NB4 (cell line): ENCODE measurements around the gene CHAD.

Experiments
- DNase-seq: peaks from one replicate; pipeline ENCODE4 v3.0.0; 2010; ENCODE audit warnings: low read depth
- H3K4me3 ChIP-seq: one replicate; pipeline ENCODE4 v1.5.1; 2011; ENCODE audit warnings: mild to moderate bottlenecking, low read depth, low read length, moderate library complexity
- MYC ChIP-seq: IDR thresholded peaks from 2 replicates; pipeline ENCODE4 v1.6.1; 2011; ENCODE audit warnings: low read depth, low read length
- POLR2A ChIP-seq: IDR thresholded peaks from 2 replicates; pipeline ENCODE4 v1.6.1; 2011; ENCODE audit warnings: mild to moderate bottlenecking; ENCODE audit not compliant: insufficient read length; ENCODE audit errors: extremely low read depth
- TF ChIP-seq, protein P1 (sequence below): IDR thresholded peaks from 2 replicates; pipeline ENCODE4 v1.6.1; 2011; ENCODE audit warnings: low read depth, low read length
- TF ChIP-seq, protein P2 (sequence below): IDR thresholded peaks from one replicate; pipeline ENCODE4 v1.5.1; 2012; ENCODE audit warnings: low read depth, low read length

Gene CHAD

DNA sequence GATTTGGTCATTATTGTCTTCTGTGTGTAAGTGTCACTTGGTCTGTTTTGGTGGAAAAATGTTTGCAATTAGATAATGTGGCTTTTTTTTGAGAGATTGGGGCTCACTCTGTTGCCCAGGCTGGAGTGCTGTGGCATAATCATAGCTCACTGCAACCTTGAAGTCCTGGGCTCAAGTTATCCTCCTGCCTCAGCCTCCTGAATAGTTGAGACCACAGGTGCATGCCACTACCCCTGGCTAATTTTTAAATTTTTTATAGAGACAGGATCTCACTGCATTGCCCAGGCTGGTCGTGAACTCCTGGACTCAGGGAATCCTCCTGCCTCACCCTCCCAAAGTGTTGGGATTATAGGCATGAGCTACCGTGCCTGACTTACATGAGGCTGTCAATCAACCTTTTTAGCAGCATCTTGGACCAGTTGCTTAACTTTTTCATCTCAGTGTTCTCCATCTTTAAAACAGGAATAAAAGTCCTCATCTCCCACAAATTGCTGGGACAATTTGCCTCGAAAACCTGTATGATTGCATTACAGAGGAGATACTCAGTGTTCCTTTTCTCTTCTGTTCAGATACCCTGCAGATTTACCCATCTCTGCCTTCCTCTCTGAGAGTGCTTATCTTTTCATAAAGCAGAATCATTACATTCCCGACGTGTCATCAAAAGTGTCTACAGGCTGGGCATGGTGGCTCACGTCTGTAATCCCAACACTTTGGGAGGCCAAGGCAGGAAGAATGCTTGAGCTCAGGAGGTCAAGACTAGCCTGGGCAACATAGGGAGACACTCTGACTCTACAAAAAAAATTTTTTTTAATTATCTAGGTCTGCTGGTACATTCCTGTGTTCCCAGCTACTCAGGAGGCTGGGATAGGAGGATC is 23.6 kb downstream of the CHAD start:
- DNase-seq: no peak
- H3K4me3 ChIP-seq: no peak overlapping the region
- TF ChIP-seq POLR2A (no peak), MYC (no peak)
- TF ChIP-seq, protein P1, sequence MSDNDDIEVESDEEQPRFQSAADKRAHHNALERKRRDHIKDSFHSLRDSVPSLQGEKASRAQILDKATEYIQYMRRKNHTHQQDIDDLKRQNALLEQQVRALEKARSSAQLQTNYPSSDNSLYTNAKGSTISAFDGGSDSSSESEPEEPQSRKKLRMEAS: no peak
- TF ChIP-seq, protein P2, sequence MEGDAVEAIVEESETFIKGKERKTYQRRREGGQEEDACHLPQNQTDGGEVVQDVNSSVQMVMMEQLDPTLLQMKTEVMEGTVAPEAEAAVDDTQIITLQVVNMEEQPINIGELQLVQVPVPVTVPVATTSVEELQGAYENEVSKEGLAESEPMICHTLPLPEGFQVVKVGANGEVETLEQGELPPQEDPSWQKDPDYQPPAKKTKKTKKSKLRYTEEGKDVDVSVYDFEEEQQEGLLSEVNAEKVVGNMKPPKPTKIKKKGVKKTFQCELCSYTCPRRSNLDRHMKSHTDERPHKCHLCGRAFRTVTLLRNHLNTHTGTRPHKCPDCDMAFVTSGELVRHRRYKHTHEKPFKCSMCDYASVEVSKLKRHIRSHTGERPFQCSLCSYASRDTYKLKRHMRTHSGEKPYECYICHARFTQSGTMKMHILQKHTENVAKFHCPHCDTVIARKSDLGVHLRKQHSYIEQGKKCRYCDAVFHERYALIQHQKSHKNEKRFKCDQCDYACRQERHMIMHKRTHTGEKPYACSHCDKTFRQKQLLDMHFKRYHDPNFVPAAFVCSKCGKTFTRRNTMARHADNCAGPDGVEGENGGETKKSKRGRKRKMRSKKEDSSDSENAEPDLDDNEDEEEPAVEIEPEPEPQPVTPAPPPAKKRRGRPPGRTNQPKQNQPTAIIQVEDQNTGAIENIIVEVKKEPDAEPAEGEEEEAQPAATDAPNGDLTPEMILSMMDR: no peak

DNA sequence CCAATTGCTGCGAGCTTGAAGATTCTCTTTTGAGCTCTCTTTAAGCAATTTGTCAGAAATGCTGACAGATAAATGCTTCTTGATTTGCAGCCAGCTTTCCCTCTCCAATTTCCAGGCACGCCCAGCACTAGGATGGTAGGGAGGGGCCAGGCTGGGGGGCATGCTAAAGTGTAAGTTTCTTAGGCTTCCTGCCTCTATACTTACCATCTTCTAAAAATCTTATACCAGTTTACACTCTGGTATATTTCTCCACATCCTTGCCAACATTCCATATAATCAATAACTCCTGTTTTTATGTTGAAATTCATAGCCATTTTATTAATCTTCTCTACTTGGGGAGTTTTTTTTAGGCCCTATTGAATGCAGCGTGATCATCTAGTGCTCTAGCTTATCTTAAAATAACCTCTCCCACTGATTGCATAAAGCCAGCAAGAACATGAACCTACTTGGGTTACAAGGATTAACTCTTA is 25.1 kb downstream of the CHAD start:
- no peak overlapping the region for H3K4me3 ChIP-seq
- DNase-seq: no peak
- TF ChIP-seq, protein P1: no peak
- TF ChIP-seq, protein P2: no peak
- TF ChIP-seq MYC (no peak), POLR2A (no peak)

DNA sequence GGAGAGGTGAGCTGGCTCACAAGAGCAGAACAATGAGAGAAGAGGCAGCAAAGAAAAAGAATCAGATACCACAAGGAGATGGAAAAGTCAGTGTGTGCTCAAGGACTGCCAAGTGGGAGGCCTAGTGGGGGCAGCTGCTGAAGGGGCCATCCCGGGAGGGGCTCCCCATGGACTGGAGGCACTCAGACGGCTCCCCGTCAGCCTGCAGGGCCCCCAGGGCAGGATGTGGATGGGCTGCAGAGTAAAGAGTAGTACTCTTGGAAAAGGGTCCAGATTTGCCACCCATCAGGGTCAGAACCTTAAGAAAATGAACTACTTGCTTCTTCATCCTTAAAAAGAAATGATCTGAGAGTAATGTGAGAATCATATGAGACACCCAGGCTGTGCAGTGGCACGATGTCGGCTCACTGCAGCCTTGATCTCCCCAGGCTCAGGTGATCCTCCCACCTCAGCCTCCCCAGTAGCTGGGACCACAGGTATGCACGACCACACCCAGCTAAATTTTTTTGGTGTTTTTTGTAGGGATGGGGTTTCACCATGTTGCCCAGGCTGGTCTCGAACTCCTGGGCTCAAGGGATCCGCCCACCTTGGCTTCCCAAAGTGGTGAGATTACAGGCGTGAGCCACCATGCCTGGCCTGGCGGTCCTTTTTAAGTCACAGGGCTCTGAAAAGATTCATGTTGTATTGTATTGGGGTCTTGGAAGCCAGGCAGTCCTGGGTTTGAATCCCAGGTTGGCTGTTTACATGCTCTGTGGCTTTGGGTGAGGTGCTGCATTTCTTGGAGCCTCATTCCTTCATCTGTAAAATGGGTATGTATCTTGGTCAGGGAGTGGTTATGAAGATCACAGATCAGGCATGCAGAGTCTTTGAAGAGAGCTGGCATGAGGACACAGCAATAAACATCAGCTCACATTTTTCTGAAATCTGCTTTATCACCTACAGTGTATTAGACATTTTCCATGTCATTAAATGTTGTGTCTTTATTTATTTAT is 27.5 kb downstream of the CHAD start:
- DNase-seq: no peak
- H3K4me3 ChIP-seq: no peak overlapping the region
- TF ChIP-seq MYC: no peak
- TF ChIP-seq, protein P1: no peak
- TF ChIP-seq, protein P2: no peak
- TF ChIP-seq POLR2A: no peak

DNA sequence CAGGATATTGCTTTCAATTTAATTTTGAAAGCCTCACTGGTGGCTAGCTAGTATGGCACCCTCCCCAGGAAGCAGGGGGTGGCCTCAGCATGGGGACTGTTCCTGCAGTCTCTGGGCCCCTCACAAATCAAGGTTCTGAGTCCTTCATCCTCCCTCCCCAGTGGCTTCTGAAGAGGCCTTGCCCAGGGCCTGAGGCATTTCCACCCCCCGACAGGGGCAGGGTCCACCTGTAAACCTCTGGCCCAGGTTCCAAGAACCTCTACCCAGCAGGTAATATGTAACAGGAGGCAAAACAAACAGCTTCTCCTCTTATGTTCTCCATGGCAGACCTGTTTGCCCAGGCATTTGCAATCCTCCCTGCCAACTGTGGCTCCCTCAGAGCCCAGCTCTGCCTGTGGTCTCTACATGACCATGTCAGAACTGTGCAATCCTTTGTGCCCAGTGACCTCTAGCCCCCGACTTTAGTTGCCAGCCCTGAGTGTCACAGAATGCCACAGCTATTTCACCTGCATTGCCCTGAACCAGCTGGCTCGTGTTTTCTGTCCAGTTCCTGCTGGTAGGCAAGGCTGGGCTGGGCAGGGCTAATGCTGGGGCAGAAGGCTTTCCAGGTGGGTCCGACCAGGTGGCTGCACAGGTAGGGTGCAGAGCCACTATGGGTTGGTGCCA is 28.4 kb downstream of the CHAD start:
- no peak for DNase-seq
- TF ChIP-seq, protein P2: no peak
- TF ChIP-seq MYC (no peak), POLR2A (no peak)
- TF ChIP-seq, protein P1: no peak
- no peak overlapping the region for H3K4me3 ChIP-seq

DNA sequence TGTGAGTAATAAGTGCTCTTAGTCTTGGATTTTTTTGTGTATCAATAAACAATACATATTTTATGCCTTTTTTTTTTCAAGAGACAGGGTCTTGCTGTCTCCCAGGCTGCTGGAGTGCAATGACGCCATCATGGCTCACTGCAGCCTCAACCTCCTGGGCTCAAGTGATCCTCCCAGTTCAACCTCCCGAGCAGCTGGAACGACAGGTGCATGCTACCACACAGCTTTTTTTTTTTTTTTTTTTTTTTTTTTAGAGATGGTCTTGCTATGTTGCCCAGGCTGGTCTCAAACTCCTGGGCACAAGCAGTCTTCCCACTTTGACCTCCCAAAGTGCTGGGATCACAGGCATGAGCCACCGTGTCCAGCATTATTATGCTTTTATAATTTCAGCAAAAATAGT is 29.7 kb downstream of the CHAD start:
- no peak for TF ChIP-seq POLR2A
- no peak for TF ChIP-seq MYC
- TF ChIP-seq, protein P1: no peak
- TF ChIP-seq, protein P2: no peak
- DNase-seq: no peak
- no peak overlapping the region for H3K4me3 ChIP-seq
